IPS-18c (cell line): ENCODE data around the gene IL31RA.

ENCODE experiments used
- H3K4me3 ChIP-seq: 2 replicates; pipeline ENCODE4 v1.7.0; 2013; ENCODE audit warnings: low read depth, mild to moderate bottlenecking, low read length, moderate library complexity; ENCODE audit not compliant: insufficient read depth
- H3K9me3 ChIP-seq: one replicate; pipeline ENCODE4 v1.6.1; 2013; ENCODE audit warnings: mild to moderate bottlenecking, low read length, moderate library complexity; ENCODE audit not compliant: control insufficient read depth, insufficient read depth

The IL31RA gene

GRCh38 chr5:55914971-55915370 is 63.8 kb downstream of the IL31RA start:
- Histone ChIP-seq H3K4me3 (no peak overlapping the region), H3K9me3 (no peaks in the 10 kb centered on the region)

GRCh38 chr5:55915783-55916182 is 64.6 kb downstream of the IL31RA start:
- Histone ChIP-seq H3K4me3 (no peak overlapping the region), H3K9me3 (no peaks in the 10 kb centered on the region)

GRCh38 chr5:55916986-55917385 is 65.8 kb downstream of the IL31RA start:
- Histone ChIP-seq H3K9me3 (no peaks in the 10 kb centered on the region), H3K4me3 (no peak overlapping the region)

GRCh38 chr5:55917402-55918086 is 66.4 kb downstream of the IL31RA start:
- Histone ChIP-seq H3K9me3 (no peaks in the 10 kb centered on the region), H3K4me3 (no peak overlapping the region)

- H3K9me3 ChIP-seq, result no peaks in the 10 kb centered on the region
- H3K4me3 ChIP-seq, result no peak overlapping the region
Observed at GRCh38 chr5:55918087-55919035, 67.2 kb downstream of the IL31RA start.

- no peaks in the 10 kb centered on the region for H3K9me3 ChIP-seq
- H3K4me3 ChIP-seq, result no peak overlapping the region
Observed at GRCh38 chr5:55919625-55920024, 68.5 kb downstream of the IL31RA start.

- Histone ChIP-seq H3K4me3 (no peak overlapping the region), H3K9me3 (no peaks in the 10 kb centered on the region)
Observed at GRCh38 chr5:55920784-55921183, 69.6 kb downstream of the IL31RA start.

GRCh38 chr5:55921617-55922016 is 70.5 kb downstream of the IL31RA start:
- no peak overlapping the region for H3K4me3 ChIP-seq
- no peaks in the 10 kb centered on the region for H3K9me3 ChIP-seq

- Histone ChIP-seq H3K4me3 (no peak overlapping the region), H3K9me3 (no peaks in the 10 kb centered on the region)
Observed at GRCh38 chr5:55923177-55923771, 72.1 kb downstream of the IL31RA start.

GRCh38 chr5:55923865-55924500 is 72.8 kb downstream of the IL31RA start:
- H3K4me3 ChIP-seq, result no peak overlapping the region

GRCh38 chr5:55924744-55925143 is 73.6 kb downstream of the IL31RA start:
- Histone ChIP-seq H3K9me3 (no peaks in the 10 kb centered on the region), H3K4me3 (no peak overlapping the region)

More at GRCh38 chr5:55923865-55924500, 72.8 kb downstream of the IL31RA start:
- H3K9me3 ChIP-seq, result no peaks in the 10 kb centered on the region

- no peak overlapping the region for H3K4me3 ChIP-seq
- H3K9me3 ChIP-seq, result no peaks in the 10 kb centered on the region
Observed at GRCh38 chr5:55925181-55925580, 74.0 kb downstream of the IL31RA start.

- Histone ChIP-seq H3K9me3 (no peaks in the 10 kb centered on the region), H3K4me3 (no peak overlapping the region)
Observed at GRCh38 chr5:55925712-55926111, 74.6 kb downstream of the IL31RA start.

- Histone ChIP-seq H3K4me3 (no peak overlapping the region), H3K9me3 (no peaks in the 10 kb centered on the region)
Observed at GRCh38 chr5:55926476-55926875, 75.3 kb downstream of the IL31RA start.

GRCh38 chr5:55927861-55928655 is 76.9 kb downstream of the IL31RA start:
- no peaks in the 10 kb centered on the region for H3K9me3 ChIP-seq
- no peak overlapping the region for H3K4me3 ChIP-seq

- Histone ChIP-seq H3K9me3 (no peaks in the 10 kb centered on the region), H3K4me3 (no peak overlapping the region)
Observed at GRCh38 chr5:55929020-55929799, 78.1 kb downstream of the IL31RA start.
